ENCODE data around the gene DSTYK.
A peak's percentile ranks its signal among the peaks of the same experiment; 100 is the strongest.
"Not testable (repeated sequence)": the region's sequence is repeated elsewhere in the genome, so short reads cannot be mapped to it uniquely, and the experiment has no call there.

Gene DSTYK

DNA sequence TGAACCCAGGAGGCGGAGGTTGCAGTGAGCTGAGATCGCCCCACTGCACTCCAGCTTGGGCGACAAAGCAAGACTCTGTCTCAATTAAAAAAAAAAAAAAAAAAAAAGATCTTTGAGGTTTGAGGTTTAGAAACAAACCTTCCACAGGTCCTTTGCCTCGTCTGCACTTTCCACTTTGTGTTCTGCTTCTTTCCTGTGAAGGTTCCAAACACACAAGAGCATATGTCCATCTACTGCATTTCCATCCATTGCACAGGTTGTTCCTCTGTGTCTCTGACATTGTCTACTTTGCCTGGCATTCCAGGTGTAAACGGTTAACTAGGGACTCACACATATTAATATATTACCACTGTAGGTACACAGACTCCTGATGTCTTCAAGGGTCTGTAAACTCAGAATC is 40.1 kb downstream of the DSTYK start:
- no peak for DNase-seq (ENCODE audit: low read depth in 2 of 2)

GRCh38 chr1:205170532-205171269 is 40.8 kb downstream of the DSTYK start:
- no peak for DNase-seq (ENCODE audit: low read depth in 2 of 2)

- DNase-seq (ENCODE audit: low read depth in 2 of 2) = no peak
Observed at GRCh38 chr1:205169248-205169647, 42.3 kb downstream of the DSTYK start.

GRCh38 chr1:205168291-205168690 is 43.2 kb downstream of the DSTYK start:
- no peak for DNase-seq (ENCODE audit: low read depth in 2 of 2)

GRCh38 chr1:205162301-205162700 is 49.2 kb downstream of the DSTYK start:
- DNase-seq (ENCODE audit: low read depth in 2 of 2) = no peak

- DNase-seq (ENCODE audit: low read depth in 2 of 2) = no peak
Observed at GRCh38 chr1:205161076-205161475, 50.4 kb downstream of the DSTYK start.

GRCh38 chr1:205158048-205158616 is 53.4 kb downstream of the DSTYK start:
- no peak for DNase-seq (ENCODE audit: low read depth in 2 of 2)

GRCh38 chr1:205155665-205156377 is 55.7 kb downstream of the DSTYK start:
- DNase-seq (ENCODE audit: low read depth in 2 of 2) = not testable (repeated sequence)

GRCh38 chr1:205152505-205152904 is 59.0 kb downstream of the DSTYK start:
- DNase-seq (ENCODE audit: low read depth in 2 of 2) = no peak

DNA sequence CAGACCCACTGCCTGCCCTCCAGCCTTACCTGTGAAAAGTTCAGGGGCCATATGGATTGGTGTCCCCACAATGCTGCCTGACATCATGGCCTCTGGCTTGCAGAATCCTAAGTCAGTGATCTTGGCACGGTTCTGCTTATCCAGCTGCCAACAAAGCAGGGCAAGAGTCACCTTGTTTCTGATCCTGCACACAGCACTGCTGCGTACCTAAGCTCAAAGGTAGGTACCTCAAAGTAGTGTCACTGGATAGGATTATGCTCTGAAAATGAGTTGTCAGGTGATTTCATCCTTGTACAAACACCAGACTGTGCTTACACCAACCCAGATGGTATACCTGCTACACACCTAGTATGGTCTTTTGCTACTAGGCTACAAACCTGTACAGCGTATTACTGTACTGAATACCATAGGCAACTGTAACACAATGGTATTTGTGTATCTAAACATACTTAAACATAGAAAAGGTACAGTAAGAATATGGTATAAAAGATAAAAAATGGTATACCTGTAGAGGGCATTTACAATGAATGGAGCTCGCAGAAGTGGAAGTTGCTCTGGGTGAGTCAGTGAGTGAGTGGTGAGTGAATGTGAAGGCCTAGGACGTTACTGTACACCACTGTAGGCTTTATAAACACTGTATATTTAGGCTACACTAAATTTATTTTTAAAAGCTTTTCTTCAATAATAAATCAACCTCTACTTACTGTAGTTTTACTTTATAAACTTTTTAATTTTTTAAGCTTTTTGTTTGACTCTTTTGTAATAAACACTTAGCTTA is 60.7 kb downstream of the DSTYK start:
- DNase-seq (ENCODE audit: low read depth in 2 of 2) = no peak

GRCh38 chr1:205147191-205147835 is 64.2 kb downstream of the DSTYK start:
- no peak for DNase-seq (ENCODE audit: low read depth in 2 of 2)

GRCh38 chr1:205144751-205145150 is 66.8 kb downstream of the DSTYK start:
- DNase-seq (ENCODE audit: low read depth in 2 of 2) = no peak

- DNase-seq (ENCODE audit: low read depth in 2 of 2) = no peak
Observed at GRCh38 chr1:205144046-205144720, 67.3 kb downstream of the DSTYK start.

- no peak for DNase-seq (ENCODE audit: low read depth in 2 of 2)
Observed at GRCh38 chr1:205142102-205142469, 69.4 kb downstream of the DSTYK start.

- DNase-seq (ENCODE audit: low read depth in 2 of 2) = peak; percentile 29 to 46
Observed at GRCh38 chr1:205141236-205142101, 70.0 kb downstream of the DSTYK start.

DNA sequence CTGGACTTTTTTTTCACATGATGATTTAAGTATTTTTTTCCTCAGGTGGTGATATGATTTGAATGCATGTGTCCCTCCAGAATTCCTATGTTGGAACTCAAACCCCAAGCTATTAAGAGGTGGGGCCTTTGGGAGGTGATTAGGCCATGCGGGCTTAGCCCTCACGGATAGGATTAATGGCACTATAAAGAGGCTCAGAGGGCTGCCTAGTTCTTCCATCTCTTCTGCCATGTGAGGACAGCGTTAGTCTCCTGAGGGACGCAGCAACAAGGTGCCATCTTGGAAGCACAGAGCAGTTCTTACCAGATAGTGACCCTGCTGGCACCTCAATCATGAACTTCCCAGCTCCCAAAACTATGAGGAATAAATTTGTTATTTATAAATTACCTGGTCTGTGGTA is 71.4 kb downstream of the DSTYK start:
- no peak for DNase-seq (ENCODE audit: low read depth in 2 of 2)

- DNase-seq (ENCODE audit: low read depth in 2 of 2) = no peak
Observed at GRCh38 chr1:205137901-205138300, 73.6 kb downstream of the DSTYK start.

- DNase-seq (ENCODE audit: low read depth in 2 of 2) = no peak
Observed at GRCh38 chr1:205133287-205133686, 78.2 kb downstream of the DSTYK start.

DNA sequence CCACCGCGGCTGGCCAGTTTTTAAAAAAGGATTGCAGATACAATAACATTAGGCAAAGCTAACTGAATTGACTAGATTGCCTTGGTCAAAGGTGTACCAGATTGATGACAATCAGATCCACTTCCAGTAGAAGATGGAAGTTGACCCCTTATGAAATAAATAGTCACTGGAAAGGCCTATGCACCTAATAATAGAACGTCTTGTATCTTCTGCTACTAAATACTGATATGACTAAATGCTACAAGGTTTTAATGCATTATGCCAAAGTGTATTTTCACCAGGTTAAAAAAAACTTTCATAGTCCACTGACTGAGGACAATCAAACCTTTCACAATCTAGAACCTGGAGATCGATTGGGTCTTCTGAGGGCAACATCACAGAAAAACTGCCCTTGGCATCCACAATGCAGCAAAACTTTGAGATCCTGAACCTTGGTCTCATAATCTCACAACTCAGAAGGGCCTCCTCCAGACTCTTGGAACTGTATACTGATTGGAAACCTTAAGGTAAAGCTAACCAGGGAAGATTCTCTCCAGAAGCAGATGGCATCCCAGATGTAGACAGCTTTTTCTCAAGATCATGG is 82.0 kb downstream of the DSTYK start:
- no peak for DNase-seq (ENCODE audit: low read depth in 2 of 2)

DNA sequence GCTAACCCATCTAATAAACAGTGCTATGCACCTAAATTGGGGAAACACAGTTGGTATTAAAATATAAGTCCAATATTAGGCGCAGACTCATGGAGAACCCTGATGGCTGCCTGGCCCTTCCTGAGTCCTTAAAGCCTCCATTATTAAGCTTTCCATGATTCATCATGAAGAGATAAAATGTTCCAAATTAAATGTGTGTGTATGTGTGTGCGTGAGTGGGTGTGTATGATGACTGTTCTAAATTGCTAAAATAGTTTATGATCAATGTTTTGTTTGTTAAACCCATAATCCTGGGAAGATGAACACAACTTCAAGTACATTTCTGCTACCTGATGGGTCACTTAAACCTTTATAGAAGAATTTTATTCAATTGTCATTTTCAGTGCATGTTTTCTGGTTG is 83.5 kb downstream of the DSTYK start:
- no peak for DNase-seq (ENCODE audit: low read depth in 2 of 2)

All from stimulated activated CD4-positive, alpha-beta T cell treated with anti-CD3 and anti-CD28 coated beads, Interleukin-1b, Interleukin-23, amount 100 ng/mL, for 1 hour (primary cell).